HG03103 (cell line): ENCODE results near the gene TMEM255B.
"Not testable (repeated sequence)": the region's sequence is repeated elsewhere in the genome, so short reads cannot be mapped to it uniquely, and the experiment has no call there.

Source experiments
- ATAC-seq: cut with Tn5 transposase; IDR thresholded peaks from one replicate; pipeline ENCODE4 v1.9.1; 2021; ENCODE audit warnings: low read depth; ENCODE audit not compliant: unreplicated experiment

TMEM255B gene

DNA sequence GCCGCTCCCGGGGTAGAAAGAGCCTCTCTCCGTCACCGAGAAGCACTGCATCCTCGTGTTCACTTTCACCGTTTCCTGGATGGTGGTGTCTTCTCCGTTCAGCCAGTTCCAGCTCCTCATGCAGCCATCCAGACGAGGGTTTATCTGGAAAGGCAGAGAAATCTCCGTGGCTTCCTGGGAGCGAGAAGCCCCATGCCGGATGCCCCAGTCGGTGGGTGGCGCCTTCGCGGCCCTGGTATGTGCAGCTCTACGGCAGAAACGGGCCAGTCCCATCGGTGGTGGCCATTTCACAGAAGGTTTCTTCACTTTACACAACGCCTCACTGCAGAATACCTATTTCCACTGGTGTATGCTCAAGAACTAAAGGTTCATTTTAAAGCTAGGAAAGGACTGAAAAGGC lies 68.0 kb downstream of the TMEM255B start:
- no peak for ATAC-seq

DNA sequence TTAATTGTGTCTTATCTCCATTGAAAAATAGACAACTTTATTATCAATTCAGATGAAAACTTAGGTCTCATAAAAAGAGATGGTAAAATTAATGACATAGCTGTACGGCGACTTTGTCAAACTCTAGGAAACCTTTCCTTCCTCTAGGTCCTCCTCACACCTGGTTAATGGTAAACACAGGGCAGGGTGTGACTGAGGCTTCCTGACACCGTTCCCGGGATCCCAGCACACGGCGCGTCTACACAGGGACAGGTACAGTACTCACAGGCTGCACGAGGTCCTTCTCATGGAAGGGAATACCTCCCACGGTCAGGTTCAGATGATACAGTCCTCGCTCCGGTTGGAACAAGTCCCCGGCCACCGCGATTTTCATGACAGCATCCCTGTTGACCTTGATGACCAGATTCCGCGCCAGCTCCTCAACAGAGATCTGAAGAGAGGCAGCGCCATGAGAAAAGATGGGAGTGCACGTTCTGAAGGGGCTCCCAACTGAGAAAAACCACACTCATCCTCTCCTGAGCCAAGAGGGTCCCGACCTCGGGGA lies 69.3 kb downstream of the TMEM255B start:
- no peak for ATAC-seq

DNA sequence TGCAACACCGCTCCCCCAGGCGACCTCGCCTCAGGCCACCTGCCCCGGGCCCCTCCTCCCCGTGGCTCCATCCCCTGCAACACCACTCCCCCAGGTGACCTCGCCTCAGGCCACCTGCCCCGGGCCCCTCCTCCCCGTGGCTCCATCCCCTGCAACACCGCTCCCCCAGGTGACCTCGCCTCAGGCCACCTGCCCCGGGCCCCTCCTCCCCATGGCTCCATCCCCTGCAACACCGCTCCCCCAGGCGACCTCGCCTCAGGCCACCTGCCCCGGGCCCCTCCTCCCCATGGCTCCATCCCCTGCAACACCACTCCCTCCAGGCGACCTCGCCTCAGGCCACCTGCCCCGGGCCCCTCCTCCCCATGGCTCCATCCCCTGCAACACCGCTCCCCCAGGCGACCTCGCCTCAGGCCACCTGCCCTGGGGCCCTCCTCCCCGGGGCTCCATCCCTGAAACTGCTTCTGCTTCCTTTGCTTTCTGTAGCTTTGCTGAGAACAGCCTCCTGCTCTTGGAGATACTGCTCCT lies 71.5 kb downstream of the TMEM255B start:
- ATAC-seq: not testable (repeated sequence)

DNA sequence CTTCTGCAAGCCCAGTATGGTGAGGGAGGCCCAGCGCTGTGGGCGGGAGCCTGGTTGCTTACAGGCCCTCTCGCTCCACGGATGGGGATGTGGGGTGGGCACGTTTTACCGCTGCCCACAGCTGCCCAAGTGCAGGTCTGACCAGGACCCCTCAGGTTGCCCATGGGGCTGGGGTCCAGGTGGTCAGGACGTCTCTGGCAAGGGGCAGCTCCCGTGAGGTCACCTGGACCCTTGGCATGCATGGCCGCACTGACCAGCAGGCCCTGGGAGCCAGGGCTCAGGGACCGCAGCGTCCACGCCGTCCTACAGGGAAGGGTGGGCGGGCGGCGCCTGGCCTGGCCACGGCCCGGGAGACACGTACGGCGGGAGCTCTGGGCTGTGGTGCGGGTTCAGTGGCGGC lies 72.0 kb downstream of the TMEM255B start:
- ATAC-seq: no peak

DNA sequence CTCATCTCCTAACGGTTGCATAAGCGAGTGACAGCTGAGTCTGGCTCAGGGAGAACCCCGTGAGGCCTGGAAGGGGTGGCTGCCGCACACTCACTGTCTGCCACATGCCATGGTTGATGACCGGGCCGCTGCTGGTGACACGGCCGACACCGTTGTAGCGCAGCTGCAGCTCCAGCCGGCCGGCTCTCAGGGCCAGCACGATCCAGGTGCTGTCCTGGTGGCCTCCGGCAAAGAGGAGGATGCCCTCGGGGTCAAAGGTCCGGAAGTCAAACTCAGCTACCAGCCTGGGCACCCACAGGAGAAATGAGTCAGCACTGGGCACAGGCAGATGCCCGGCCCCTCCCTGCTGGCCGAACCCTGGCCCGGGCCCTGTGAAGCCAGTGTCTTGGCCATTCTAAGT lies 73.2 kb downstream of the TMEM255B start:
- ATAC-seq: no peak

DNA sequence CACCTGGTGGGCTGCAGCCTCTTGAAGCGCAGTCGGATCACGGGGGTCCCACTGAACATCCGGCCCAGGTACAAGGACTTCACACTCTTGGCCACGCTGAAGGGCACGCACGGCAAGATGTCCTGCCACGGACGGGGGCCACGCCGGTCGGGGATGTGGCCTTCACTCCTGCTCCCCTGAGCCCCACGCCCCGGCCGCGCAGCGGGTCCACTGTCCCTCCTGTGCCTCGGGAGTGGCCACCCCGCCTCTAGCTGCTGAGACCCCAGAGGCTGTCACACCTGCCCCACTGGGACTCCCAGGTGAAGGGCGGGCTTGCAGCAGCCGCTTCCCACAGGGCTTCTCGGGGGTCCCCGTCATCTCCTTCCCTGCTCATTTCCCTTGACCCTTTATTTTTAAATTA lies 73.6 kb downstream of the TMEM255B start:
- ATAC-seq: no peak

DNA sequence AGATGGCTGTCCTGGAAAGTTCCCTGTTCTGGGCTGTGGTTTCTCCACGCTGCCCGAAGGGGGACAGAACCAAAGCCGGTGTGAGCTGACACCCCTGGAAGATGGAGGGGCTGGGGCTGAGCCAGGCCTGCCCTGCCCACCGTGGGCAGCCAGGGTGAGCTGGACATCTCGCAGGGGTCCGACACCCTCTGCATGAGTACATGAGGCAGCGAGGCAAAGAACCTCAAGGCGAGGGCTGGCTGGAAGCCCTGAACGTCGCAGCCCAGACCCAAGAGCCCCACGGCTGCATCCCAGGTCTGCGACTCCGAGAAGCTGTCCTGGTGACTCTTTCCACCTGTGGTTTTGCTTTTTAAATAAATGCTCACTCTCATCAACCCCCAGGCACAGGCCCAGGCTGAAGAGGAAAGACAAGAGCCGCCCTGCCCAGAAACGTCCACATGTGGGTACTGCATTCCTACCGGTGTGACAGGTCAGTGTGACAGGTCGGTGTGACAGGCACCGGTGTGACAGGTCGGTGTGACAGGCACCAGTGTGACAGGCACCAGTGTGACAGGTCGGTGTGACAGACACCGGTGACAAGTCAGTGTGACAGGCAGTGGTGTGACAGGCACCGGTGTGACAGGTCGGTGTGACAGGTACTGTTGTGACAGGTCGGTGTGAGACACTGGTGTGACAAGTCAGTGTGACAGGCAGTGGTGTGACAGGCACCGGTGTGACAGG lies 74.2 kb downstream of the TMEM255B start:
- ATAC-seq: no peak

DNA sequence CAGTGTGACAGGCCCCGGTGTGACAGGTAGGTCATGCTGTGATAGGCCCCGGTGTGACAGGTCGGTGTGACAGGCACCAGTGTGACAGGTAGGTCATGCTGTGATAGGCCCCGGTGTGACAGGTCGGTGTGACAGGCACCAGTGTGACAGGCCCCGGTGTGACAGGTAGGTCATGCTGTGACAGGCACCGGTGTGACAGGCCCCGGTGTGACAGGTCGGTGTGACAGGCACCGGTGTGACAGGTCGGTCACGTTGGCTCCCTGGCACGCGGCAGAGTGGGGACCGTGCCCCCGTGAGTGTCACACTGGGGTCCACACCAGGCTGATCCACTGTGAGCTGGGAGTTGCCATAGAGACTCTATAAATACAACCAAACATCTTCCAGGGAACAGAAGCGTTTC lies 75.0 kb downstream of the TMEM255B start:
- ATAC-seq: not testable (repeated sequence)

DNA sequence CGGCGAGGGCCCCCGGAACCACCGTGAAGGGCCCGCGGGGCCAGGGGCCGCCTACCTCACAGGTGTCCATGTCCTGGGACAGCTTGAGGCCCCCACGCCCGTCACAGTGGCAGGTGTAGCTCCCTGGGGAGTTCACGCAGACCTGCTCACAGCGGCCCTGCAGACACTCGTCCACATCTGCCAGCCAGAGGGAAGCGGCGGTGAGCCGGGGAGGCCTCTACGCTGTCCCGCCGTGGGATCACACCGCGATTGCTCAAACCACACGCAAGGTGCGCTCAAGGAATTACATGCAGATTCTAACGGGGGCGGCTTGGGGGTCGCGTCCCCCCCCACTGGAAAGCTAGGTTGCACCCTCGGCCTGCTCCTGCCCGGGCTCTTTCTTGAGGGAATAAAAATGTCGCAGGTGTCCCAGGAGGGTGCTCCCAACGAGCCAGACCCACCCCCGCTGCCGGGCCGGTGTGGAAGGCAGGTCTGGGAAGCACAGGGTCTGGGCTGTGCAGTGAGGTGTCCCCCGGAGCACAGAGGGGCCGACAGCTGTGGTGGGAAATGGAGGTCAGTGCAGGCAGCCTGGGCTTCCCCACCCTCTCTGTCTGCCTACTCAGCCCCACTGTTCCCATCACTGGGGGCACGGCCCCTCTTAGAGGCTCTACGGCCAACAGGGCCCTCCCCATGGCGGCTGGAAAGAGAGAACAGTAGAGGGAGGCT lies 75.6 kb downstream of the TMEM255B start:
- no peak for ATAC-seq

DNA sequence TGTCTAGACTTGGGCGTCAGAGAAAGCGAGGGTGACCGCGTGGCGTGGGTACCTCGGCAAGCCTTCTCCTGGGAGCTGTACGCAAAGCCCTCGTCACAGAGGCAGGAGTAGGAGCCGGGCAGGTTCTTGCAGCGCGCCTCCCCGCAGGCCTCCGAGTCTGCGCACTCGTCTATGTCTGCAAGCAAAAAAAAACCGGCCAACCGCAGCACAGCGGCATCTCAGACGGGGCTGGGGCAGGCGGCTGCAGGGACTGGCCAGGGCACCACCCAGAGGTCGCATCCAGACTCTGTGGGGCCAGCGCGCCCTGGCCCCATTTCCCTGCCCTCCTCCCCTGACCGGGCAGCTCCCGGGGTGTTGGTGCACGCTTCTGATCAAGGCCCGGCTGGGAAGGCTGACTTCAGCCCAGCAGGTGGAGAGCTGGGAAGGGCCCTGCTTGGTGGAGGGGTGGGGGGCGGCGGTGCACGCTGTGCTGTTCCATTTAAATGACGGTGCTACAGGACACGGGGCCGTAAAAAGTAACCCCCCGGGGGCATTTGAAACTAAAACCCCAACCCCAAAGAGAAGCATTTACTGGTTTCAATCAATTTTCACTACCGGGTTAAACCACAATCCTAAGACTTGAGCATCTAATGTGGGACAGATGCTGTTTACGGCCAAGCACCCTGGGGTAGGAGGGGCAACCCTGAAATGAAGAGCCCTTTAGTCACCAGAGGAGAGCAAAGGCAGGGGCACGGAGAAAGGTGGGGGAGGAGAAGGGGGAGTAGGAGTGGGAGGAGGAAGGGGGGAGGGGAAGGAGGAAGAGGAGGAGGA lies 76.6 kb downstream of the TMEM255B start:
- ATAC-seq: no peak

DNA sequence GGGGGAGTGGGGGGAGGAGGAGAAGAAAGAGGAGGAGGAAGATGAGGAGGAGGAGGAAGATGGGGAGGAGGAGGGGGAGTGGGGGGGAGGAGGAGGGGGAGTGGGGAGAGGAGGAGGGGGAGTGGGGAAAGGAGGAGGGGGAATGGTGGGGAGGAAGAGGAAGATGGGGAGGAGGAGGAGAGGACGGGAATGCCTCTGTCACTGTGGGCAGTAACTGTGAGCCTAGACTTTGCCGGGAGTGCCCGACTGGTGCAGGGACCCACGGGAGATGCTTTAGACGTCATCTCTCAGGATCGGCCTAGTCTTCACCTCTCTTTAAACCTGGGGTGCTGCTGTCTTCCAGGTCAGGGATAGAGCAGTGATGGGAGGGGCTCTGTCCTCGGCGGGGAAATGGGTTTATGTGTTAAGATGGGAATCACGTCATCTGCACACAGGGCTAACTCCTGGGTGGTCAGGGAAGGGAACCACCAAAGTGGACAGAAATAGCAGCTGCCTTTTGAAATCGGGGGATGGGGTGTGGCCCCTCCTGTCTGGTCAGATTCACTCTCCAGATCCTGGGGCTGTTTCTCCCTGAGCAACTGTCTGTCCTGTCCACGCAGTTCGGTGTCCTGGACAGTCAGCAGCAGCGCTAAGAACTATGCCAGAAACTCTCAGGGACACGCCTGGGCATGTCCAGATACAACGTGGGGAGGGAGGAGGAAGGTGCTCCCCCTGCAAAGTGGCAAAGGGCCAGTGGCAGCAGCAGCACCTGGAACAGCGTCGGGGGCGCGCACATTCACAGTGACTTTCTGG lies 77.9 kb downstream of the TMEM255B start:
- no peak for ATAC-seq

DNA sequence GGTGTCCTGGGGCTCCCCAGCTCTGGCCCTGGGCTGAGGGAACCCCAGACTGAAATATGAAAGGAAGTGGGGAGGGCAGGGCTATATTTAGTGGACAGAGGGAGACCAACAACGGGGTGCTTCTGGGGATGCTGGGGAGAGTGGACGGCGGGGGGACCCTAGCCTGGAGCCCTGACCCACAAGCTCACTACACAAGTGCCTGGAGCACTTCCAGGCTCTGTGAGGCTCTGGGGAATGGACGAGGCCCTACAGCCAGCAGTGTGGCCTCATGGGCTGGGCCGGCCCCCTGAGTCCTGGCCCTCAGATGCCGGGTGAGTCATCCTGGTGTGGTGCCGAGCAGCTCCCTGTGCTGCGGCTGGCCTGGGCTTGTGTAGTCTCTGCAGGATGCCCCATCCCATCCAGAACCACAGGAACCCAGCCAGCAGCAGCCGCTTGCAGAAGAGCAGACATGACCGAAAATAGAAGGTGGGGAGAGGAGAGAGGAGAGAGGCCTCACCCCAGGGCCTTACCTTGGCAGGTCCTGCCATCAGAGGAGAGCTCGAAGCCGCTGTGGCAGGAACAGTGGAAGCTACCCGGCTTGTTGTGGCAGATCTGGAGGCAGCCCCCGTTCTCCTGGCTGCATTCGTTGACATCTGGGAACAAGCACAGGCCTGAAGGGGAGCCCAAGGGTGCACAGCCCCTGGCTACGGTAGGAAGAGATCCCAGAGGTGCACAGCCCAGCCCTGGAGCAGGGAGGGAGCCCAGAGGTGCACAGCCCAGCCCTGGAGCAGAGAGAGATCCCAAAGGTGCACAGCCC lies 78.7 kb downstream of the TMEM255B start:
- ATAC-seq: no peak

DNA sequence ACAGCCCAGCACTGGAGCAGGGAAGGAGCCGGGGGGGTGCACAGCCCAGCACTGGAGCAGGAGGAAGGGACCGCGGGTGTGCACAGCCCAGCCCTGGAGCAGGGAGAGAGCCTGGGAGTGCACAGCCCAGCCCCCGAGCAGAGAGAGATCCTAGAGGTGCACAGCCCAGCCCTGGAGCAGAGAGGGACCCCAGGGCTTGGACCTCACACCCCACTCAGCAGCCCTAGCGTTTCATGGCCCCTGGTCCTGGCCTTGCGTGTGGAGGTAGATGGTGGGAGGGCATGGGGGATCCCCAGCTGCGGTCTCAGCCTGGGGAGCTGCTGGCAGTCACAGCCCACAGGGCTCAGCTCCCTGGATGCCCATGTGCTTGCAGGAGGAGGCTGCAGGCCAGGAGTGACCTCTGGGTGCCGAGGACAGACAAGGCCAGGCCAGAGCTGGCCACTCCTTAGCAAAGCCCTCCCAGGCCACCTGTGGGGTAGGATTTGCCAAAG lies 79.7 kb downstream of the TMEM255B start:
- ATAC-seq: no peak

DNA sequence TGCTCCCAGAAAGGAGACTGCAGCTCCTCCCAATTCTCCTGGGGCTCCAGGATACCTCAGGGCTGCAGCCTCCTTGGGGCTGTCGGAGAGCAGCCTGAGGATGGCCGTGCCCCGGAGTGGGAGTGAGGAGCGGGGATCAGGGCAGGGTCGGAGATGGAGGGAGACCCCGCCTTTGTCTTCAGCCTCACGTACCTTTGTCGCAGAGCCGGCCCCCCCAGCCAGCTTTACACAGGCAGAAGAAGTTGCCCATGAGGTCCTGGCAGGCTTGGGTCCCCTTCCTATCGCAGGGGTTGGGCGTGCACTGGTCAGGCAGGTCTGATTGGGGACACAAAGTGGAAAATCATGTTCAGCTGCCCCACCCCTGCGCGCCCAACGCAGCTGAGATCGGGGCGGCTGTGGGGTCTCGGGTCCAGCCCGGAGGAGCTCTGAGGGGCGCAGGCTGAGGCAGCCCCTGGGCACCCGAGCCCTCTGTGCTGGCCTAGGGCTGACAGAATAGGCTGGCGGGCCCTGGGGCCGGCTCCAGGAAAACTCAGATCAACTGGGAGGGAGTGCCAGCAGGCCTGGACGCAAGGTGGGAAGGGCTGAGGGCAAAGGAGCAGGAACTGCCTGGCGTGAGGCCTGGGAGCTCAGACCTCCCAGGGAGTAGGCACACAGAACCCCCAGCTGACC lies 80.6 kb downstream of the TMEM255B start:
- ATAC-seq: no peak

DNA sequence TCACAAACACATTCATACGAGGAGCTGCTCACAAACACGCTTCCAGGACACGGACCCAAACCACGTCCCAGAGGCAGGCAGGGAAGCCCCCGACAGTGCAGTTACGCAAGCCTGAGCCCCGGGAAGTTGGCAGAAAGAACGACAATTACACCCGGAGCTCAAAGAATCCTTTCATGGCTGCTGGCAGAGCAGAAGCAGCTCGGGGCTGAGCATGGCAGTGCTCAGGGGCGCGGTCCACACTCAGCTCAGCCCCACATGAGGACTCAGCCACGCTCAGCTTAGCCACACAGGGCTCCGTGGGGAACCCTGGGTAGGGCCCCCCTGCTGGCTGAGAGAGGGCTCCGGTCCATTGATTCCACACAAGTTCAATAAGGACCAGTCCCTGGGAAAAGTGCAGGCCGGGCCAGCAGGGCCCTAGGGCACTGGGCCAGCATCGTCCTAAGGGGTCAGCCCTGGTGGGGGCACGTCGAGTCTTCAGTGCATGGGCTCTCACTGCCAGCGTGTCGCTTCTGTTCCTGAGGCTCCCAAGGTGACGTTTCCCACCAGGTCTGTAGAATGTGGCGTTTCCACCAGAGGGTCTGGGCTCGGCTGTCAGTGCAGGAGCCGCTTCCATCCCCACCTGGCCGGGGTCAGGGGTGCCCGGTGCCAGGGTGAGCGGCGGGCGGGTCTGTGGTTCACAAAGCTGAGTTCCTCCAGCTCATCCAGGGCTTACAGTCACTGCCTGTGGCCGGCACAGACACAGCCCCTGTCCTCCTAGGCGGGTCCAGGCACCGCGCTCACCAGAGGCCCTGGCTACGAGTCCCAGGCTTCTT lies 81.7 kb downstream of the TMEM255B start:
- no peak for ATAC-seq

DNA sequence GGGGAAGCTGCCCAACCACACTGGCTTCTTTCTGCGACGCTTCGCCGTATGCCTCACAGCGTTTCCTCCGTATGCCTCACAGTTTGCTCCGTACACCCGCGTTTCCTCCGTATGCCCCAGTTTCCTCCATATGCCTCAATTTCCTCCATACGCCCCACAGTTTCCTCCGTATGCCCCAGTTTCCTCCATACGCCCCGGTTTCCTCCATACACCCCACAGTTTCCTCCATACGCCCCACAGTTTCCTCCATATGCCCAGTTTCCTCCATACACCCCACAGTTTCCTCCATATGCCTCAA lies 82.3 kb downstream of the TMEM255B start:
- no peak for ATAC-seq

DNA sequence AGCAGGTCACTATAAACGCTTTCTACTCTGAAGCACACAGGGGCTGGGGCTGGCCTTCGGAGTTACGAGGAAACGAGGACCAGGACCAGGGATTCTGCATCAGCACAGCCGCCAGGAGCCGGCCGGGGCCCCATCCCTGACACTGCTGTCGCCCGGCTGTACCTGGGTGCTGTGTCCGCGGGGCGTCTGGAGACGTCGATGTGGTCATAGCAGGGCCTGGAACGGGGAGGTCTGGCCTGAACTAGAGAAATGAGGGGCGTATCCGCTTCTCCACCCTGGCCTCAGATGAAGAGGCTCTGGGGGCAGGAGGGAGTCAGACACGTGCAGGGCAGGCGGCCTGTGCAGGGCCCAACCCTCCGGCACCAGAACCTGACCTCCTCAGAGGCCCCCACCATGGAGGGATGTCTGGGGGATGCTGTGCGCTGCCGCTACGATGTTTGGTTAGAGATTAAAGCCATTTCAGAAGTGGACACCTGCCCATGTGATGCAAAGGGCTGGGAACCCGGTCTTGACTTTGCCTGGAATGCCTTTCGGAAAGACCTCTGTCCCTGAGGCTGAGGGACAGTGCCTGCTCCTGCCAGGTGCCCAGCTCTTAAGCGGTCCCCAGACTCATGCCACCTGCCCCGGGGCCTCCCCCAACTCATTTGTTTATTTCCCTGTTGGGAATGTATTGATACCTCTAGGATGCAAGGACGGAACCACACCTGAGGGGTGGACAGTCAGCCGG lies 83.5 kb downstream of the TMEM255B start:
- ATAC-seq: no peak
